Mammary epithelial cell (primary cell): Measurements from ENCODE around the gene FANK1.

Experiments used
- CTCF ChIP-seq, 2 donors: IDR thresholded peaks in 1 of 2; conservative IDR thresholded peaks in 1 of 2; 2 replicates each; pipeline ENCODE4 v1.5.1; 2011 to 2012; ENCODE audit warnings: inconsistent platforms in 2 of 2, low read length in 2 of 2, mild to moderate bottlenecking in 2 of 2, control low read depth in 1 of 2, low read depth in 1 of 2; ENCODE audit not compliant: insufficient read depth in 1 of 2; ENCODE audit errors: extremely low read depth in 1 of 2
- EZH2 ChIP-seq: IDR thresholded peaks from 2 replicates; pipeline ENCODE4 v1.6.1; 2012; ENCODE audit warnings: low read length, inconsistent platforms, borderline replicate concordance

GRCh38 chr10:125926247-125926646, 29.9 kb downstream of the FANK1 start:
- TF ChIP-seq CTCF (conservative IDR thresholded peaks at IDR 0.05 in 1 of 2, IDR thresholded peaks at IDR 0.05 in 1 of 2; ENCODE audit: extremely low read depth in 1 of 2, insufficient read depth in 1 of 2, low read depth in 1 of 2, low read length in 2 of 2) (no peak), EZH2 (no peak)
